ENCODE results near the gene DBP. TPM values are rescaled to one million over a fixed set of nuclear protein-coding genes. Genes with fewer than 3 reads are reported as not detected.
A peak's percentile ranks its signal among the peaks of the same experiment; 100 is the strongest.

Gene DBP
- total RNA-seq, 1 donor from 2014 or later, result 8.7 TPM

DNA sequence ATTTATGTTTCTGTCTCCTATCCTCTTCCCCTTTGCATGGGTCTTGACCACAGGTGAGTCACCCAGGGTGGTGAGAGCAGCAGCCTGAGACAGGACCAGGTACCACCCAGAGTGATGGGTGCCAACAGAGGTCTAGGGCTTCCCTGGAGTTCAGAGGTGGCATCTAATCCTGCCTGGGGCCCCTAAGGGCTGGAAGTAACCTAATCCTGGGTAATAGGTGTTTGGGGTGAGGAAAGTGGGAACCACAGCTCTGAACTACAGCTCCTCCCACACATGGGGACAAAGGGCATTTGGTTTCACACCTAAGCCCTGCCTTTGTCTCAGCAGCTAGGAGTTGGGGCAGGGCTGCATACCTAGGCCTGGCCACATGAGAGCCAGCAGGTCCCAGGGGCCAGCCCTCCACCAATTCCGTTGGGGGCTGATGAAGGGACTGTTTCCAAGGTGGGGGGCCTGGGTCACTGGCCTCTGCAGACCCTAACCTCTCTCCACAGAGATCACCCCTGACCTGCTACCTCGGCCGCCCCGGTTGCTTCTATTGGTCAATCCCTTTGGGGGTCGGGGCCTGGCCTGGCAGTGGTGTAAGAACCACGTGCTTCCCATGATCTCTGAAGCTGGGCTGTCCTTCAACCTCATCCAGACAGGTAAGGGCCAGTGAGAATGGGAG is 9.8 kb downstream of the DBP start:
- no peak for DNase-seq

DNA sequence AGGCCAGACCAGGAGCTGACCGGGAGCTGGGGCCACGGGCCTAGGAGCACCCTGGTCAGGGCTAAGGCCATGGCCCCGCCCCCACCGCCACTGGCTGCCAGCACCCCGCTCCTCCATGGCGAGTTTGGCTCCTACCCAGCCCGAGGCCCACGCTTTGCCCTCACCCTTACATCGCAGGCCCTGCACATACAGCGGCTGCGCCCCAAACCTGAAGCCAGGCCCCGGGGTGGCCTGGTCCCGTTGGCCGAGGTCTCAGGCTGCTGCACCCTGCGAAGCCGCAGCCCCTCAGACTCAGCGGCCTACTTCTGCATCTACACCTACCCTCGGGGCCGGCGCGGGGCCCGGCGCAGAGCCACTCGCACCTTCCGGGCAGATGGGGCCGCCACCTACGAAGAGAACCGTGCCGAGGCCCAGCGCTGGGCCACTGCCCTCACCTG is 11.3 kb downstream of the DBP start:
- no peak for DNase-seq

DNA sequence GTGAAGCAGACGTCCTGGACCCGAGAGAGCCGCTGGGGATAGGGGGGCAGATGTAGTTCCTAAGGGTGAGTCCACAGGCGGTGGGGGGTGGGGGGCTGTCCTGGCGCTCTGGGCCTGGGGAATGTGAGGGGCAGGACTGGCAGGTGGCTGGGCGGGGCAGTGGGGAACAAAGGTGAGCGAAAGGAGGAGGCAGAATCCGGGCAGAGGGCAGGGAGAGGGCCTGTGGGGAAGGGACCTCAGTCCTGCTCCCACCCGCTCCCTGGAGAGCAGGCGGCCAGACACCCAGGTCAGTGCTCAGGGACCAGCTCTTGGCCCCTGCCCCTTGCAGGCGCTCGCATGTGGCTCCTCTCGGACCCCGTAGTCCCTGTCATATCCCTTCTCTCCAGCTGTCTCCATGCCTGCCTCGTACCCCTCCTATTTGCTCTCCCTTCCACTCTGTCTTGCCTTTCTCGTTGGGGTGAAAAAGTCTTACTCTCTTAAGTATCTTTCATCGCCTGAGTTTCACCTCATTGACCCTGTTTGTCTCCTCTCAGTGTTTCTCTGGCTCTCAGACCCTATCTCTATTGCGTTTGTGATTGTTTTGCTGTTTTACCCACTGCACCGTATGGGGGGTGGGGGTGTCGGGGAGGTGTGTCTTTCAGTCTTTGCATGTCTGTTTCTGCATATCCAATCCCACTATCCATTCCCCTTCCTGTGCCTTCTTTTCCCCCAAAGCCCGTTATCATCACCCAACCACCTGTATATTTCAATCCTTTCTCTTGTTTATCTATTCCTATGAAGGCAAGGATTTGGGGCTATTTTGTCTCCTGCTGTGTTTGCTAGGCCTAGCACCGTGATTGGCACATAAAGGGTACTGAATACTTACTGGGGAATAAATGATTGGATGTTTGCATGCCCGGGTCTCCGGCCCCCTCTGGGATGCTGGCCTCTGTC is 12.1 kb downstream of the DBP start:
- no peak for DNase-seq

DNA sequence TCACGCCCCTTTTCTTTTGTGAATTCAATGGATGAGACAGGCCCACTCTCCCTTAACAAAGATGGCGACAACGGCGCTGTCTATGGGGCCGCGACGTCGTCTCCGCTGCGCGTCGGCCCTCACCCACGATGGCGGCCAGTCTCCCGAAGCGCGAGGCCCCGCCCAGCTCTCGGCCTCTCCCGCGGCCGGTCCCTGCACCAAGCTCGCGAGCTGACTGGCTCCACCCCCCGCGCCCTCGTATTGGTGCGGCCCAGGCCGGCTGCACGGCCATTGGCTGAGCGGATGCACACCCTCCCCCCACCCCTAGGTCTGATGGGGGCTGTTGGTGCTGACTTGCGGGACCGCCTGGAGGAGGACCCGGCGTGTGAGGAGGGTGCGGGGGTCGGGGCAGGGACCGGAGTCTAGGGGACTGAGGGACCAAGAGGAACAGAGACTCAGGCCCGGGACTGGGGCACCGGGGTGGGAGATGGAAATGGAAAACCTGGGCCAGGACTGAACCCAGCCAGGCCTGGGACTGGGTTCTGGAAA is 13.0 kb downstream of the DBP start:
- peak; percentile 99 for DNase-seq

DNA sequence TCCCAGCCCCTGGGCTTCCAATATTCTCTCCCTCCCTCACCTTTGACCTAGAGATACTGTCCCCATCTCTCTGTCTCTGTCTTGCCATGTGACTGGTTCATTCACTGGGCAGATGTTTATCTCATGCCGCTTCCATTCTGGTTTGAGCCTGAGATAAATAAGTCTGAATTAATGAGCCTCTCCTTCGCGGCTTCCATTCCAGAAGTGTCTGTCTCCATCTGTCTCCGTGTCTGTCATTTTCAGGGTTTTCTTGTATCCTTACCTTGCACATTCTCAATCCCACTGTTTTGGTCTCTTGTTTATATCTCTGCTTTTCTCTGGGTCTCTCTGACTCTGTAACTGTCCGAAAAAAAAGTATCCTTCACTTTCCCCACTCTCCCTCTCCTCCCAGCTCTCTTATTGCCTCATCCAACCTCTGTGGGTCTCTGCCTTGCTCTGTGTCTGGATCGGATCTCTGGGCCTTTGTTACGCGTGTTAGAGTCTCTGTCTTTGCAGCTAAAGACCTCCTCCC is 13.6 kb downstream of the DBP start:
- DNase-seq, result no peak

DNA sequence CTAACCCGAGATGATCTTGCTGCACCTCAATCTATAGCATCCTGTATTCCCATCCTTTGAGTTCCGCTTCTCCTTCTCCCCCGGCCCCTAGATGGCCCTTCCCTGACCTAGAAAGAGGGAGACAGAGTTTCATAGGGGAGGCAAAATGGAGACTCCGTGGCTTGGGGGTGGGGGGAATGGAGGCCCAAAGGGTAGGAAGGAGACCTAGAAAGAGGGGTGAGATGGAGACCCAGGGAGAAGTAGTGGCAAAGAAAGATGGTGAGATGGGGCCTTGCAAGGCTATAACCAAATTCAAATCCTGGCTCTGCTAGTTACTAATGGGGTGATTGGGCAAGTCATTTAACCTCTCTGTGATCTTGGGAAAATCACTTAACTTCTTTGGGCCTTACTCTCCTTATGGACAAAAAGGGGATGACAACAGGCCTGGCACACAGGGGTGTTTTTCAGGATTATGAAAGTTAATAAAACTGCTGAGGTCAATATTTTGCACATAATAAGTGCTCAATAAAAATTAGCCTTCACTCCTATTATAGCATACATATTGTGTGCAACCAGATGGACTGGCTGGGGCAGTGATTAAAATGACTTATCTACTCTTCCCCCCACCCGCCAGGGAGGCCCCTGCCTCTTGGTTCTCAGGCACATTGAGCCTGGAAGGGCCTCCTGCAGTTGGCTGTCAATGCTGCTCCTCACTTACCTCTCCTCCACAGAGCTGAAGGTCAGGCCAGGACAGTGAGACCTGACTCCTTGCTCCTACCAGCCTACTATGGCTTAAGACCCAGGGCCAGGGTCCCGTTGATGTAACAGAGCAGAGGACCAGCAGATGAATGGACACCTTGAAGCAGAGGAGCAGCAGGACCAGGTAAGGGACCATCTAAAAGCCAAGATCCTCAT is 17.2 kb downstream of the DBP start:
- no peak for DNase-seq

DNA sequence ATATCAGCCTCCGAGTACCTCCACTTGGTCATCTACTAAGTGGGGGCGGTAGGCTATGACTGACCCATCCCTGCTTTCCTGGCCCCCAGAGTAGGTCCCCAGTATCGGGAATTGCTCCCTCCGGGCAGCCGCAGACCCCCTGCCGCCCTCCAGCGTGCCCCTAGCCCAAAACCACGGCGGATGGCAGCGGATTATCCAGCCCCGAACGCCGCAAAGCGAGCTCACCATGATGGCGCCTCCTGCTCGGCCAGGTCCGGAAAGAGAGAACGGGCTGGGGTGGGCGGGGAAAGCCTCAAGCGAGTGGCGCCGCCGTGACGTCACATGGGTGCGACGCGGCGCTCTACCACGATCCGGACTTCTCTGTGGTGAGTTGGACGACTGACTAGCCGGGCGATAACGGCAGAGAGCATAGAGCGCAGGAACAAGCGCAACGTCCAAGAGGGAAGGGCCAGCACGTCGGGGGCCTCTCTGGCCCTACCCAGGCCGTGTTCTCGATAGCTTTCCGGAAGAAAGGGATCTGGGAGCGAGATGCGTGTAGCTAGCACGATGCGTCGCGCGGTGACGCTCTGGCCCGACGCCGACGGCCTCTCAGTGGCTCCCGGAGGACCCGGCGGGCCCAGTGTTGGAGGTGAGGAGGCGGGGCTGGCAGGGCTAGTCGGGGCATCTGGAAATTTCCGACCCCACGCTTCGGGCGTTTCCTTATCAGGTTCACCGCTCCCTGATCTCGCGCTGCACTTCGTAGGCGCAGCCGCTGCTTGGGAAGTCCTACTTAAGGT is 18.1 kb downstream of the DBP start, which contains the start of the genes RPL18 and SPHK2:
TSS of gene RPL18 (minus strand) at position 263 of the 776 bp plus-strand sequence. CDS start at position 228, 35 bp downstream.
TSS of gene SPHK2 (plus strand) at position 591 of the 776 bp plus-strand sequence. CDS start 1,009 bp downstream, outside the sequence.
- DNase-seq, result peak; percentile 100

DNA sequence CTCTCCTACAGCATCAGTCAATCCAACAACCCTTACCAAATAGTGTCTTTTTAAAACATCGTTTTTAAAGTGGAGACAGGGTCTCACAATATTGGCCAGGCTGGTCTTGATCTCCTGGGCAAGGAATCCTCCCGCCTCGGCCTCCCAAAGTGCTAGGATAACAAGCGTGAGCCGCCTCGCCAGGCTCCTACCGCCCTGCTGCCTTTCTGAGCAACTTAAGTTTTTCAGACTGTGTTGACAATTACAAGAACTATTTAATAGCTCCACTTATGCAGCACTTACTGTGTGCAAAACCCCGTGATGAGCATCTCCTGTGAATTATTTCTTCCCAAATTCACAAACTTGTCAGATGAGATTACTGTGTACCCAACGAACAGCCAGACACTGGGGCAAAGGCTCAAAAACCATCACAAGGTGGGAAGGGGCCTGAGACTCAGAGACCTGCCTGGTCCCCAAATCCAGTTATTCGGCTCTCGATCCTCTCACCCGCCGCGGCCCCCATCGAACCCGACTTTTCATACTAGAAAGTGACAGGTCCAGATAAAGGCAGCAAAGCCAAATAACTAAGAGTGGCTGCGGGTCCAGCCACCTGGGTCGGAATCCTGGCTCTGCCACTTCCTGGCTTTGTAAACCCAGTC is 18.8 kb downstream of the DBP start:
- DNase-seq, result no peak

DNA sequence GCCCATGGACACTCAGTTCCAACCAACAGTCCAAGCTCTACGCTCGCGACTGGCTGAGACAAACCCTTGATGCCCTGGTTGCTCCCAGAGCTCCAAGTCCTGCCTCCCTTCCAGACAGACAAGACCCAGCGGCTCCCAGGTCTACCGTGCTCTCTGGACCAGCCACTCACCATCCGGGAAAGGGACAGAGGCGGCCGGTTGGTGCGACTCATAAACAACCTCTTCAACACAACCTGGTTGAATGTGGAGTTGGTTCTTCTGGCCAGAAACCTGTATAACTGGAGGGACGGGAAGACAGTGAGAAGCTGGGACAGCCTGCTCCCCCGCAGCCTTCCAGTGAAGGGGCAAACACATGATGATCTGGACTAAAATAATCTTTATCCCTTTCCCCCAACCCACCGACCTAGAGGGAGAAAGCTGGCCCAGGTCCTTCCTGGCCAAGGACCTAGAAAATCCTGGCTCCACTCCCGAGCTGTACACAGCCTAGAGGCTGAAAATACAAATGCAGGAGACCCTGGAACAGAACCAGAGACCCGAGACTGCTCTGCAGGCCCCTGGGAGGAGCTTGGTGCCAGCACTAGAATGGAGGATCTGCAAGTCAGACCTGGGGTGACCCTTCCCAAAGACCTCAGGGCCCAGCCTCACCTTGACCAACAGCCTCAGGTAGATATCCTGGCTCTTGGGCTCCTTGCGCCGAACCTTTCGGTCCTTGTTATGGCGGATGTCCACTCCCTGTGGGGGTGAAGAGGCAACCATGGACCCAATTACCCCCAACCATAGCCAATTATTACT is 19.8 kb downstream of the DBP start:
- DNase-seq, result no peak

DNA sequence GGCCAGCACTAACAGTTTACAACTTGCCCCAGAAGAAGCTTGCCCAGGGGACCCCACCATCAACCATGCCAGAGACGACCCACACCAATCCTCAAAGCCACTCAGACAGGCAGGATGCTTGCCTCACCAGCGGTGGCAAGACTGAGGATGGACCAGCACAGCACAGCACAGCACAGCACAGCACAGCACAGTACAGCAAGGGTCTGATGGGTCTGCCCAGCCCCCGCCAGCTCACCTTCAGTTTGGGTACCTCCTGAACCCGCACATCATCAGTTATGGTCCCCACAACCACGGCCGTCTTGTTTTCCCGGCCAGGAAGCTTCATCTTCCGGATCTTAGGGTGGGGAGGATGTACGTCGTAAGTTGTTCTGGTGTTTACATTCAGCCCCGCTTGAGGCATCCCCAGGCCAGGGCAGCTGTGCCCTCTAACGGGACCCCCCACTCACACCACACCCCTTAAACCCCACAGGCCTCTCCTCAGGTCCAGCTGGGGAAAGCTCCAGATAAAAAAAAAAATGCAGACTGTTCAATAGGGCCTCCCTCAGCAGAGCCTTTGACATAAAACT is 20.6 kb downstream of the DBP start:
- no peak for DNase-seq

DNA sequence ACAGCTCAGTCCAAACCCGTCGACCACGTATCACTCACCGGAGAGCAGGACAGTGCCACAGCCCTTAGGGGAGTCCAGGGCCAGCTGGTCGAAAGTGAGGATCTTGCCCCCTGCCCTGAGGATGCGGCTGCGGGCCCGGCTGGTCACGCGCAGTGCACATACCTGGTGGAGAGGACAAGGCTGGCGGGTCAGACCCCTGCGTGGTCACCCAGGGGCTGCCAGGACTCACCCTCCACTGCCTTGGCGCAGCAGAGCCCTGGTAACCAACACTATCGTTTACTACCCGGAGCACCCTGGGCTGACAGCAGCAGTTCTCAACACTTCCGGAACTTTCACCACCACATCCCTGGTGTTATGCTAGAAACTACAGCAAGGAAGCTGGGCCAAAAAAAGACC is 21.1 kb downstream of the DBP start:
- DNase-seq, result no peak

DNA sequence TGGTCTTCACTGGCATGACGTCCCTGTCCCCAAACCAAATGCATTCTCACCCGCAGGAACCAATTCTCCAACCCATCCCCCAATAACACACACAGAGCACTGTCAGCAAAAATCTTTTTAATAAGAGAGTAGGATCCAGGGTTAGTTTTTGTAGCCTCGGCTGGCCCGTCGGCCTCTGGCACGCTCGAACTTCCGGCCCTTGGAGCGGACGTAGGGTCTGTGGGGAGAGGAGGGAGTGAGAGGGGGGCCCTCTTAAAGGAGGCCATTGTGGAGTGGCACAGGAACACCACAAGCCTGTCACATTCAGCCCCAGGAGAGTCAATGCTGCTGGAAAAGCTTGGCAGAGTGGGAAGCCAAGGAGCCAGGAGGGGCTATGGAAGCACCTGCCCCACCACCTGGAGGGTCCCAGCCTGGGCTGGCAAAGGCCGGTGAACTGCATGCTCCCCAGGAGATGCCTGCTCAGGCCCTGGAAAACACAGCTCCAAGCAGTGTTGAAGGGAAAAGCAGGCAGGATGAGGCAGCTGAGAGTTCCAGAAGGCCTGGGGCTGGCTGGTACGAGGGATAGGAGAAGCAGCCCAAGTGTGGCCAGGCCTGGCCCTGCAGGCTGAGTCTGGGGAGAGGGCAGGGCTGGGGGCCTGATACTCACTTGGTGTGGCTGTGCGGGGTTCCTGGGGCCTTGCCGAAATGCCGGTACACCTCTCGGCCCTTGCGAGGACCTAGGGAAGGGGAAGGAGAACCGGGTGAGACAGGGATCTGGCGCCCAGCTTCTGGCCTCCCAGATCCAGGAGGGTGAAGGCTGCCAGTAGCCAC is 21.7 kb downstream of the DBP start:
- DNase-seq, result no peak

DNA sequence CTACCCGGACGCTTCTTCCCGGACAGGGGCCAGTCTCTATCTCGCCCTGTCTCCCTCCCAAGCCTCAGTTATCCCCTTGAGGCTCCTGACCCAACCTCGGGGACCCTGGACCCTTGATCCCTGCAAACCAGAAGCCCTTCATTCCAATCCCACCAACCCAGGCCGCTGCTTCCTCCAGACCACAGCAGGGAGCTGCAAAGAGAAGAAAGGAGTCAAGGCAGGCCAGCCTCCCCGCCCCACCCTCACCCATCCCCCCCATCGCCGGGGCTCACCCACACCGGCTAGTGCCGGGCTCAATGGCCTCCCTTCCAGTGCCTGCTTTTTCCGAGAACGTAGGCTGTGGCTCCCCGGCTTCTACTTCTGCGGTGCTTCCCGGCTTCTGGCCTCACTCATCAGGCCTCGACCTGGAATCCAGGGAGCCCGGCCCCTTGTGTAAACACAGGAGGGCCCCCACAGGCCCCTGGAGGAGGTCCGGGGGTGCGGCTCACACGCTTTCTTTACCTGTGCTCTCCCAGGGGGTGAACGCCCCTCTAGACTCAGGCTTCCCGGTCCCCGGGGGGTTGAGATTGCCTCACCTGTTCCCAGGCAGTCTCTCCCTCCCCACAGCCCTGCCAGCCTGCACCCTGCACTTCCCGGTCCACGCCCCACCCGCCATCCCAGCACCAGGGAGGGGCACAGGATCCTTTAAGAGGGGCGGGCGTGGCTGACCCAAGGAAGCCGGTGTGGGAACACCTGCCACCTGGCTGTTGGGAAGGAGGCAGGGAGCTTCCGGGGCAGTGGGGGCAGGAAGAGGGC is 22.5 kb downstream of the DBP start, which contains the start of gene FAM83E:
TSS of gene FAM83E (minus strand) at position 641 of the 795 bp plus-strand sequence. CDS start 1,704 bp downstream, outside the sequence.
- peak; percentile 71 for DNase-seq

DNA sequence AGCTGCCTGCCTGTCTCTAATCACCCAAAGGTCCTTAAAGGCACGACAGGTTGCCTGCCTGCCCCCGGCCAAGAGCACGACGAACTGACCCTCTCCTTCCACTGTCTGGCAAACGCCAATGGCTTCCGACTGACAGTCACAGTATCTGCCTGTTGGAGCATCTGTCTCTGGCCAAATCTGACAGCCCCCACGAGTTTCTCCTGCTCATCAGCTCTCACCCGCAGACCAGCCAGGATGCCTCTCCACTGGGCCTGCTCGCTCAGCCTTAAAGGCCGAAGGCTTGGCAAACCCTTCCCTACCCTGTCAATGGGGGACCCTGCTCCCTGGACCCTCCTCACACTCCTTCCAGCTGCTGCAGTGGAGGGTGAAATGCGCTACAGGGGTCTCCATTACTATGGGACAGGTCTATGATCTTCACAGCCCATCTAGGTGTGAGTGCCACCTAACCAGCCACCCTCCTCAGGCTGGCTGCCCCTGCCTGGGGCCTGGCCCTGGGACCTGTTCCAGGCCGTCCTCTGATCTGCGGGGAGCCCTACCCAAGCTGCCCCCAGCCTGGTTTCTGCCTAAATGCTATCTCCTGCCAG is 23.2 kb downstream of the DBP start:
- DNase-seq, result no peak

DNA sequence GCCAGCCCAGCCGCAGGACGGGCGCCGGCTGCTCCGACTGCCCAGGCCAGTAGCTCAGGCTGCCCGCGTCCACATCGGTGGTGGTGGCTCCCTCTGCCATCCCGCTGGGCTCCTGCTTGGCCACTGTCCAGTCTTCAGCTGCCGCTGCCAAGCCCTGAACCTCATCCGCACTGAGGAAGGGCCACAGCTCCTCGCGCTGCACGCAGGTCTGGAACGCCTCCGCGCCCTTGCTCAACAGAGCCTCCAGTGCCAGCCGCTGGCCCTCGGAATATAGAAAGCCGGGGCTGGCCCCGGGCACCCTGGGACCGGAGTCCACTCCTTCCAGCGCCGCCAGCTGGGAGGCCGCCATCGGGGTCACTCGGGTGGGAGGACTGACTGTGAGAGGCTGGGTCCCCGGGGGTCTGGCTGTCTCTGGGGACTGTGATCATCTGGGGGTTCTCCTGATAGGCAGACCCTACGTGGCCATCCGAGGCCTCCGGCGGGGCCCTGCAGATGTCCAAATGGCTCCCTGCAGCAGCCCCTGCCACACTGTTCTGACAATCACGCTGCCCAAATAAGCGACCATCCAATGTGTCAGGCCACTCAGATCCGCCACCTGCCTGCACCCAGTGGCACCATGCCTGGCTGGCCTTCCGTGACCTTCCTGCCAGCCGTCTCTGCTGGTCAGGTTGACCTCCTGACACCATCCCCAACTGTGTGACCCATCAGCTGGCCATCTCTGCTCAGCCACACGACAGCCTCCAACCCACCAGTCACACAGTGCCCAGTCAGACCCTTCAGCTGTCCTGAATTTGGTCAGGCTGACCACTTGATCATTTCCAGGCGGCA is 23.9 kb downstream of the DBP start:
- no peak for DNase-seq

DNA sequence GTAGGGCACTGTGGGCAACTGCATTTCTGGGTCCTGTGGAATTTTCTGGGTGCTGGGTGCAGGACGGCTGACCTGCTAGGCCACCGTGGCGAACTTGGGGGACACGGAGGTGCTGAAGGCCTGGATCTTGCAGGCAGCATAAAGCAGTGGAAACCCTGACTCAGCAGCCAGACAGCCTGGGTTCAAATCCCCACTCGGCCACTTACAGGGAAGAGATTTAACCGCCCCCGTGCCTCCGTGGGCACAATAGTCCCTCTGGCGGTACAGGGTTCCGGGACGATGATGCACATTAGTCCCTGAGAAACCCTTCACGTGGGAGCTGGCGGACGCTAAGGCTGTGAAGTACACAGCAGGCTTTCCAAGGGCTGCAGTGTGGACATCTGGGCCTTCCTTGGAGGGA is 25.3 kb downstream of the DBP start:
- no peak for DNase-seq

Data from tongue (tissue), 2 donors.